Astrocyte (in vitro differentiated cells and primary cell): ENCODE measurements around the gene SLC39A5. TPM values are rescaled to one million over a fixed set of nuclear protein-coding genes. Genes with fewer than 3 reads are reported as not detected.
"Not testable (repeated sequence)": the region's sequence is repeated elsewhere in the genome, so short reads cannot be mapped to it uniquely, and the experiment has no call there.

Source experiments
- DNase-seq: peaks from one replicate; pipeline ENCODE4 v3.0.0-alpha.2; 2010; ENCODE audit warnings: low read depth
- FAIRE-seq: peaks from 2 replicates; lab custom pipeline; 2011; peaks lifted over from hg19 to GRCh38; lab: Jason Lieb, UNC
- H2AFZ ChIP-seq: 2 replicates; pipeline ENCODE4 v1.6.0; 2012; ENCODE audit warnings: low read depth, low read length, inconsistent platforms
- H3K27ac ChIP-seq: 2 replicates; pipeline ENCODE4 v1.5.1; 2011; ENCODE audit warnings: low read depth, low read length, inconsistent platforms
- H3K27me3 ChIP-seq: 2 replicates; pipeline ENCODE4 v1.6.0; 2011; ENCODE audit warnings: low read length, inconsistent platforms; ENCODE audit not compliant: insufficient read depth
- H3K36me3 ChIP-seq: 2 replicates; pipeline ENCODE4 v1.5.1; 2011; ENCODE audit warnings: low read length, inconsistent platforms; ENCODE audit not compliant: insufficient read depth
- H3K4me1 ChIP-seq: 2 replicates; pipeline ENCODE4 v1.5.1; 2011; ENCODE audit warnings: low read length, inconsistent platforms; ENCODE audit not compliant: insufficient read depth
- H3K4me2 ChIP-seq: 2 replicates; pipeline ENCODE4 v1.6.0; 2012; ENCODE audit warnings: low read length, inconsistent platforms
- H3K4me3 ChIP-seq: 2 replicates; pipeline ENCODE4 v1.5.1; 2011; ENCODE audit warnings: low read depth, mild to moderate bottlenecking, low read length, inconsistent platforms; ENCODE audit not compliant: insufficient read depth
- H3K79me2 ChIP-seq: 2 replicates; pipeline ENCODE4 v1.6.0; 2012; ENCODE audit warnings: mild to moderate bottlenecking, low read length, inconsistent platforms; ENCODE audit not compliant: insufficient read depth
- H3K9ac ChIP-seq: 2 replicates; pipeline ENCODE4 v1.6.0; 2012; ENCODE audit warnings: mild to moderate bottlenecking, low read length, inconsistent platforms
- H3K9me3 ChIP-seq: 2 replicates; pipeline ENCODE4 v1.5.1; 2012; ENCODE audit warnings: low read depth, mild to moderate bottlenecking, low read length, inconsistent platforms; ENCODE audit not compliant: insufficient read depth
- H4K20me1 ChIP-seq: 2 replicates; pipeline ENCODE4 v1.6.0; 2012; ENCODE audit warnings: low read length, inconsistent platforms; ENCODE audit not compliant: insufficient read depth
- H3K27ac Mint-ChIP-seq: one replicate; pipeline ENCODE4 v1.8.0; 2021; ENCODE audit warnings: mild to moderate bottlenecking, mixed read lengths; ENCODE audit not compliant: unreplicated experiment
- H3K27me3 Mint-ChIP-seq: one replicate; pipeline ENCODE4 v1.8.0; 2021; ENCODE audit warnings: low read depth, mixed read lengths; ENCODE audit not compliant: unreplicated experiment
- H3K36me3 Mint-ChIP-seq: one replicate; pipeline ENCODE4 v1.8.0; 2021; ENCODE audit warnings: low read depth, mixed read lengths; ENCODE audit not compliant: unreplicated experiment
- H3K4me1 Mint-ChIP-seq: one replicate; pipeline ENCODE4 v1.8.0; 2021; ENCODE audit warnings: low read depth, mixed read lengths; ENCODE audit not compliant: unreplicated experiment
- H3K4me3 Mint-ChIP-seq: one replicate; pipeline ENCODE4 v1.8.0; 2021; ENCODE audit warnings: mild to moderate bottlenecking, moderate library complexity, mixed read lengths; ENCODE audit not compliant: unreplicated experiment
- H3K9me3 Mint-ChIP-seq: one replicate; pipeline ENCODE4 v1.8.0; 2021; ENCODE audit warnings: mild to moderate bottlenecking, mixed read lengths; ENCODE audit not compliant: unreplicated experiment
- EZH2 ChIP-seq: IDR thresholded peaks from 2 replicates; pipeline ENCODE4 v1.6.1; 2012; ENCODE audit warnings: mild to moderate bottlenecking, low read length, inconsistent platforms; ENCODE audit not compliant: insufficient read depth
- total RNA-seq: library from RNA; stranded (reverse); gene quantifications from 2 replicates; pipeline ENCODE4 v1.2.1, GENCODE V29; 2021
- TF ChIP-seq, protein P1 (sequence below): IDR thresholded peaks from 2 replicates; pipeline ENCODE4 v1.5.1; 2011; ENCODE audit warnings: low read depth, mild to moderate bottlenecking, inconsistent platforms, low read length, moderate library complexity; ENCODE audit not compliant: insufficient read depth

The SLC39A5 gene
- total RNA-seq, 1 donor from 2014 or later = 0.39 TPM

- no peak for TF ChIP-seq EZH2
- TF ChIP-seq, protein P1, sequence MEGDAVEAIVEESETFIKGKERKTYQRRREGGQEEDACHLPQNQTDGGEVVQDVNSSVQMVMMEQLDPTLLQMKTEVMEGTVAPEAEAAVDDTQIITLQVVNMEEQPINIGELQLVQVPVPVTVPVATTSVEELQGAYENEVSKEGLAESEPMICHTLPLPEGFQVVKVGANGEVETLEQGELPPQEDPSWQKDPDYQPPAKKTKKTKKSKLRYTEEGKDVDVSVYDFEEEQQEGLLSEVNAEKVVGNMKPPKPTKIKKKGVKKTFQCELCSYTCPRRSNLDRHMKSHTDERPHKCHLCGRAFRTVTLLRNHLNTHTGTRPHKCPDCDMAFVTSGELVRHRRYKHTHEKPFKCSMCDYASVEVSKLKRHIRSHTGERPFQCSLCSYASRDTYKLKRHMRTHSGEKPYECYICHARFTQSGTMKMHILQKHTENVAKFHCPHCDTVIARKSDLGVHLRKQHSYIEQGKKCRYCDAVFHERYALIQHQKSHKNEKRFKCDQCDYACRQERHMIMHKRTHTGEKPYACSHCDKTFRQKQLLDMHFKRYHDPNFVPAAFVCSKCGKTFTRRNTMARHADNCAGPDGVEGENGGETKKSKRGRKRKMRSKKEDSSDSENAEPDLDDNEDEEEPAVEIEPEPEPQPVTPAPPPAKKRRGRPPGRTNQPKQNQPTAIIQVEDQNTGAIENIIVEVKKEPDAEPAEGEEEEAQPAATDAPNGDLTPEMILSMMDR = no peak
- Mint-ChIP-seq H3K4me3 (no peak overlapping the region), H3K27me3 (no peaks in the 10 kb centered on the region), H3K4me1 (peaks cover 28% of the 10 kb centered on the region), H3K9me3 (no peaks in the 10 kb centered on the region), H3K27ac (peak overlapping the region; percentile 73), H3K36me3 (peaks cover 2% of the 10 kb centered on the region)
- H3K36me3 ChIP-seq = peaks cover 2% of the 10 kb centered on the region
- peaks cover 22% of the 10 kb centered on the region for H3K79me2 ChIP-seq
- FAIRE-seq (no peak), DNase-seq (no peak)
- no peak overlapping the region for H3K4me3 ChIP-seq
- peaks cover 33% of the 10 kb centered on the region for H3K4me1 ChIP-seq
- no peak overlapping the region for H3K9ac ChIP-seq
- H3K9me3 ChIP-seq = no peaks in the 10 kb centered on the region
- H3K27ac ChIP-seq = no peak overlapping the region
- H3K27me3 ChIP-seq = no peaks in the 10 kb centered on the region
- H3K4me2 ChIP-seq = no peak overlapping the region
- H2AFZ ChIP-seq = no peak overlapping the region
- H4K20me1 ChIP-seq = peaks cover 15% of the 10 kb centered on the region
Measured at GRCh38 chr12:56260921-56261320, 31.1 kb downstream of the SLC39A5 start.

DNA sequence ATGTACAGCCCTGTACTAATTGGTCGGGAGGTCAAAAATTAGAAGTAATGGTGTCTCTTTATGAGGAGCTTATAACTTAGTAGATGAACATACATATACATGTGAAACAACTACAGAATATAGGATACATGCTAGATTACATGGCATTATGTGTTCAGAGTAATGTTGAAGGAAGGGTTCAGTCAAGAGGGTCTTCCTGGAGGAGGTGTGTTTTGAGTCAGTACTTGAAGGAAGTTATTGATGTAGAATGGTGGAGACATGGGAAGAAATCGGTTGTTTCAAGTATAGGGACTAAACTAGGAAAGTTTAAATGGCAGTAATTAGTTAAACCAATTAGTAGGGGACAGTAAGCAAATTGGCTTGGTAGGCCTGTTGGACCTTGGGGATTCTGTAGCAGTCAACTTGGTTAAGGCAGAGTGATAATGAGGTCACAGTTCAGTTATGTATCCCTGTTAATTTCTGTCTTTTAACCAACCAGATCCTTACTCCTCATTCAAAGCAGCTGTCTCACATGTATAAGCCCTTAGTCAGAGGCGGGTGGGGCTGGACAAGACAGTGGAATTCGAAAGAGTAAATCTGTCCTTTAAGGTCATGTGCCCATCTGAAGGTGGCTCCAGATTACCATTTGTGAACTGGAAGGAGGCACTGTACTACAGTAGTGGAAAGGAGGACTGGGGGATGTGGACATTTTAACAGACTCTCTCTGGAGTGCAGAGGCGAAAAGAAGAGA lies 31.8 kb downstream of the SLC39A5 start:
- Histone ChIP-seq H3K4me2 (peak overlapping the region; percentile 35), H3K4me1 (peaks cover 31% of the 10 kb centered on the region), H3K36me3 (no peaks in the 10 kb centered on the region), H4K20me1 (peaks cover 7% of the 10 kb centered on the region), H2AFZ (no peak overlapping the region), H3K79me2 (peaks cover 14% of the 10 kb centered on the region), H3K27me3 (no peaks in the 10 kb centered on the region), H3K9me3 (no peaks in the 10 kb centered on the region), H3K27ac (peak overlapping the region; percentile 23), H3K9ac (no peak overlapping the region), H3K4me3 (no peak overlapping the region)
- FAIRE-seq (peak; percentile 29), DNase-seq (peak; percentile 69)
- no peaks in the 10 kb centered on the region for H3K36me3 Mint-ChIP-seq
- H3K27me3 Mint-ChIP-seq = no peaks in the 10 kb centered on the region
- TF ChIP-seq EZH2 = no peak
- TF ChIP-seq, protein P1 = no peak
- peak overlapping the region; percentile 55 for H3K4me3 Mint-ChIP-seq
- H3K9me3 Mint-ChIP-seq = no peaks in the 10 kb centered on the region
- H3K27ac Mint-ChIP-seq = peak overlapping the region; percentile 83
- peaks cover 25% of the 10 kb centered on the region for H3K4me1 Mint-ChIP-seq

GRCh38 chr12:56262955-56263354 lies 33.1 kb downstream of the SLC39A5 start:
- not testable (repeated sequence) for H3K36me3 Mint-ChIP-seq, H3K4me2 ChIP-seq, H3K79me2 ChIP-seq, H3K9ac ChIP-seq, H3K9me3 ChIP-seq, H3K4me3 ChIP-seq, DNase-seq, H3K27me3 Mint-ChIP-seq, H3K9me3 Mint-ChIP-seq, H4K20me1 ChIP-seq, H3K27ac ChIP-seq, H3K36me3 ChIP-seq, H3K27me3 ChIP-seq, H3K4me3 Mint-ChIP-seq, H2AFZ ChIP-seq, H3K27ac Mint-ChIP-seq, FAIRE-seq
- H3K4me1 Mint-ChIP-seq = peaks cover 24% of the 10 kb centered on the region
- H3K4me1 ChIP-seq = peaks cover 24% of the 10 kb centered on the region

GRCh38 chr12:56266068-56266692 lies 36.3 kb downstream of the SLC39A5 start:
- H3K36me3 ChIP-seq, H3K79me2 ChIP-seq, H3K27me3 ChIP-seq, DNase-seq, H3K36me3 Mint-ChIP-seq, FAIRE-seq, H3K9me3 ChIP-seq, H3K27me3 Mint-ChIP-seq, H4K20me1 ChIP-seq, H3K9me3 Mint-ChIP-seq: not testable (repeated sequence)
- H3K4me2 ChIP-seq = peak overlapping the region; percentile 93
- H3K27ac ChIP-seq = peak overlapping the region; percentile 73
- peak overlapping the region; percentile 88 for H3K9ac ChIP-seq
- Mint-ChIP-seq H3K27ac (peak overlapping the region; percentile 86), H3K4me1 (peaks cover 16% of the 10 kb centered on the region), H3K4me3 (peak overlapping the region; percentile 94)
- H3K4me1 ChIP-seq = peaks cover 16% of the 10 kb centered on the region
- peak overlapping the region; percentile 92 for H2AFZ ChIP-seq
- peak overlapping the region; percentile 72 for H3K4me3 ChIP-seq
